NCI-H2029 (cell line): ENCODE measurements around the gene ADCY9.
A peak's percentile ranks its signal among the peaks of the same experiment; 100 is the strongest.
"Not testable (repeated sequence)": the region's sequence is repeated elsewhere in the genome, so short reads cannot be mapped to it uniquely, and the experiment has no call there.

Experiments
- DNase-seq: peaks from one replicate; lab custom pipeline; 2025; lab: John Stamatoyannopoulos, UW

Gene ADCY9

DNA sequence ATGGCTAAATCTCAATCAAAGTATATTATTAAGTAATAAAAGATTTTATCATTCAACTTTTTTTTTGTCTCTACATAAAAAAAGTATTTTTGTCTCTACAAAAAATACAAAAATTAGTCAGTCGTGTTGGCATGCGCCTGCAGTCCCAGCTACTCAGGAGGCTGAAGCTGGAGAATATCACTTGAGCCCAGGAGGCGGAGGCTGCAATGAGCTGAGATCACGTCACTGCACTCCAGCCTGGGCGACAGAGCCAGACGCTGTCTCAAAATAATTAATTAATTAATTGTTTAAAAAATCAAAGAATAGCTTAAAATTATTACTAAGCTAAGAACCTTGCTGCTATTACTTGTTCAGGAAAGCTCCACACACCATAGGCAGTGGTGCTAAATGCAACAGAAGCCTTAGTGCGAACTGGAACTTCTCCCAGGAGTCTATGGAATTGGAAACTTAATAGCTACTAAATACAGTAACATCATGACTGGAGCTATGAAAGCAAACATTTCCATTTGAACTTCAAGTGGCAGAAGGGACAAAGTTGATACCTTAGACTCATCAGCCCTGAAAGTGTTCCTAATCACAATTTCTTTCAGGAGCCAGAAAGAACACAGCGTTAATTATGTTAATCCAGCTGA is 22.6 kb downstream of the ADCY9 start:
- DNase-seq, result peak; percentile 38

- DNase-seq, result no peak
Measured at GRCh38 chr16:4092547-4093265, 23.5 kb downstream of the ADCY9 start.

GRCh38 chr16:4091240-4092012 is 24.8 kb downstream of the ADCY9 start:
- peak; percentile 52 for DNase-seq

- no peak for DNase-seq
Measured at GRCh38 chr16:4090351-4090851, 25.8 kb downstream of the ADCY9 start.

DNA sequence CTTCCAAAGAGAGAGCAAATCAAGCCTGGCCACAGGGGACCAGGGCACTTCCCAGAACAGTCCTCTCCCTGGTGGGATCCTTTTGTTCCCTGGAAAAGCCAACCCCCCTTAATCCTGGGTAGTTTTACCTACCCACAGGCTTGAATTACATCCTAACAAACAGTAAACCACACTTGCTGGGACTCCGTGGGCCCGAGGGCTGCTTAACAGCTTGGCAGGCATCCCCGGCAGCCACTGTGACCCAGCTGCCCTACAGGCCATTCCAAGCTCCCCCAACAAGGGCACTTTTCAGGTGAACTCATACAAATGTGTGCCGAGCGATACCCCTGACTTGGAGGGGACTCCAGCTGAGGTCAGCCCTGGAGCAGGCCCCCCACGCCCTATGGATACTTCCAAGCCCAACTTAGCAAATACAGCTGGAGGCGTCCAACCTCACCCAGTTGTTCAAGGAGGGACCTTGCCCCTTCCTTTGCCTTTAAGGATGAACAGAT is 26.4 kb downstream of the ADCY9 start:
- no peak for DNase-seq

GRCh38 chr16:4089251-4089810 is 26.9 kb downstream of the ADCY9 start:
- no peak for DNase-seq

DNA sequence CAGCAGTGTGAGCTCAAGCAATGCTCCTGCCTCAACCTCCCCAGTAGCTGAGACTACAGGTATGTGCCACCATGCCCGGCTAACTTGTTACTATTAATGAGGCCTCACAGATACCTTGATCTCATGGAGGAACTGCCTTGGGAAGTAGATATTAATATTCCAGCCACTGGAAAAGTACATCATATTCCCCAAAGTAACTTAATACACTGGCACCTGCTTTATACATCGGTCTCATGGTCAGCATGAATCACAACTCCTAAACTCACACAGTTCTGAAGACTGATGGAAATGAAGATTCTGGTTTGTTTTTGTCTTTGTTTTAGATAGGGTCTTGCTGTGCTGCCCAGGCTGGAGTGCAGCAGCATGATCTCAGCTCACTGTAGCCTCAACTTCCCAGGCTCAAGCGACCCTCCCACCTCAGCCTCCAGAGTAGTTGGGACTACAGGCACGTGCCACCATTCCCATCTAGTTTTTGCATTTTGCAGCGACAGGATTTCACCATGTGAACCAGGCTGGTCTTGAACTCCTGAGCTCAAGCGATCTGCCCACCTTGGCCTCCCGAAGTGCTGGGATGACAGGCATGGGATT is 28.2 kb downstream of the ADCY9 start:
- no peak for DNase-seq

GRCh38 chr16:4087099-4087885 is 28.9 kb downstream of the ADCY9 start:
- DNase-seq, result no peak

GRCh38 chr16:4086153-4086552 is 30.1 kb downstream of the ADCY9 start:
- no peak for DNase-seq

GRCh38 chr16:4085405-4085970 is 30.8 kb downstream of the ADCY9 start:
- DNase-seq, result no peak

DNA sequence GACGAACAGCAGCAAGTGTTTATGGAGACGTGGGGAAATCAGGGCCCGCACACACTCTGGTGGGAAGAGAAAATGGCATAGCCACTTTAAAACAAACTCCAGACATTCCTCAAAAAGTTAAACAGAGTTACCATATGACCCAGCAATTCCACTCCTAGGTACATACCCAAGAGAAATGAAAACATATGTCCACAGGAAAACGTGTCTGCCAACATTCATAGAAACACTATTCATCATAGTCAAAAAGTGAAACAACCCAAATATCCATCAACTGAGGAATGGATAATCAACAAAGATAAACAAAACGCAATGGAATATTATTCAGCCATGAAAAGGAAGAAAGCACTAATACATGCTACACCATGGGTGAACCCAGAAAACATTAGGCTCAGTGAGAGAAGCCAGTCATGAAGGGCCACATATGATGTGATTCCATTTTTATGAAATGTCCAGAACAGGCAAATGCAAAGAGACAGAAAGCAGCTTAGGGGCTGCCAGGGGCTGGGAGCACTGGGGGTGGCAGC is 32.8 kb downstream of the ADCY9 start:
- no peak for DNase-seq

GRCh38 chr16:4082474-4083044 is 33.7 kb downstream of the ADCY9 start:
- DNase-seq, result no peak

DNA sequence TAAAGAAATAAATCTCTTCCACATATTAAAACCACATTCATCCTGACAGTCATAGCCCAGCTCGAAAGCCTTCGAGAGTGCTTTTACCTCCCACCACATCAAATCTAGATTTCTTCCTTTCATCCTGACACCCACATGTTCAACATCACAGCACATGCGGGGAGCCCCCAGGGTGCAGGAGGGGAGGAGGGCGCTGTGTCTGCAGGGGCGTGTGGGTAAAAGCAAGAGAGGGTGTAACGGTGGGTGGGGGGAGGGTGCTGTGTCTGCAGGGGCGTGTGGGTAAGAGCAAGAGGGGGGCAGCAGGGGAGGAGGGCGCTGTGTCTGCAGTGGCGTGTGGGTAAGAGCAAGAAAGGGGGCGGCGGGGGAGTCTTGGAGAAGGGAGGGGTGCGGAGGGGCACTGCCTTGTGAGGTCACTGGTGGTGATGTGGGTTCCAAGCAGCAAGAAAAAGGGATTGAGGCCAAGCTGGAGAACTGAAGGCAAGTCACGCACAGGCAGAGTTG is 34.7 kb downstream of the ADCY9 start:
- no peak for DNase-seq

DNA sequence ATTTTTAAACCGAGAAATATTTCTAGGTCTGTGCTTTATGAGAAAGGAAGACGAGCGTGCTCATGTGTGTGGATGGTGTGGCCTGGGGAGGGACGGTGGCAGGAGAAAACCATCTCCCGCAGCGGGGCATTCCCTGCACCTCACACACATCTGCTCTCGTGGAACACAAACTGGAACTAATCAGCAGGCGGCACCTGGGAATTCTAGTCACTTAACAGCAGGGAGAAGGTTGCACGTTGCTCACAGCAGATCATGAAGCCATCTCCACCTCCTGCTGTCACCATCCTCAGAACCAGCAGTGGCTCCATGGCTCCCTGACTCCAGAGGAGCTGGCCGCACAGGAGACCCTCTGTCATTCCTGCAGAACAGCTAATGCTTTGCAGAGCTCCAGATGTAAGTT is 35.2 kb downstream of the ADCY9 start:
- no peak for DNase-seq

DNA sequence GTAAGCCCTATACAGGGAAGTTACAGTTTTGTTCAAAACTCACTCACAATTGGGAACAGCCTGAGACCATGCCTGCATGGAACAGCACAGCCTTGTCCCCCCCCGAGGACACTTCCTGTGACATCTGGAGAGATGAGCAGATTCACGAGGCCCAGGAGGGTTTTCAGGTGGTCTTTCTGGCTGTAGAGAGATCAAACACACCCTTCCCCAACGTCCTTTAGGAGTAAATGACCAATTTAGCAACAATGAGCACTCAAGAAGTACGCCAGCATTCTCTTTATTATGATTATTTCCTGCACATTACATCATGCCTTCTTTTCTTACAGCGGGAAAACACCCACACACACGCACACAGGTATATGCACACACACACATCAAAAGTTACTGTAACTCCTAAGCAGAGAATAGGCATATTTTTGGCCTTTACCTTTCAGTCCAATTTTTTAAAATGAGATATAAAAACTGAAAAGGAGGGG is 39.0 kb downstream of the ADCY9 start:
- DNase-seq, result peak; percentile 52

DNA sequence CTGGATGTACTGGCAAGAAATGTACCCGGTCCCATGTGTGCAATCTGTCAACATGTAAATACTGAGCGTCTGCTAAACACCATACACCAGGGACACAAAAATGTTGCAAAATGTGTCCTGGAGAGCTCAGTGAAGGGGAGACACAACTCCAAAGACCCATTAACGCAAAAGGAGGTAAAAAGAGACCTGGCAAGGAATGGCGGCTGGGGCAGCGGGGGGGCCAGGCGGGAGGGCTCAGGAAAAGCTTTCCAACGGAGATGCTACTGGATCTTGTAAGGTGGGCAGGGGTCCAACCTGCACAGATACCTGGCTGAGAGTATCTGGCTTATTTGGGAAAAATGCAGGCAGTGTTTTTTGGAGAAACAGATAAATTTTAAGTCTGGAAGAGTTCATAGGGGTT is 40.7 kb downstream of the ADCY9 start:
- no peak for DNase-seq

- DNase-seq, result not testable (repeated sequence)
Measured at GRCh38 chr16:4073150-4073549, 43.1 kb downstream of the ADCY9 start.

- no peak for DNase-seq
Measured at GRCh38 chr16:4071686-4072561, 44.3 kb downstream of the ADCY9 start.

DNA sequence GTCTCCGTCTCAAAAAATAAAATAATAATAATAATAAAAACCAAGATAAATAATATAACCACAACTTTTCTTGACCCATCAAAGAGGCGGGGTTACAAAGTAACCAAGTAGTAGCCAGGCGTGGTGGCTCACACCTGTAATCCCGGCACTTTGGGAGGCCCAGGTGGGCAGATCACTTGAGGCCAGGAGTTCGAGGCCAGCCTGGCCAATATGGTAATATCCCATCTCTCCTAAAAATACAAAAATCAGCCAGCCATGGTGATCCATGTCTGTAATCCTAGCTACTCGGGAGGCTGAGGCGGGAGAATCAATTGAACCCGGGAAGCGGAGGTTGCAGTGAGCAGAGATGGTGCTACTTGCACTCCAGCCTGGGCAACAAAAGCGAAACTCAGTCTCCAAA is 45.3 kb downstream of the ADCY9 start:
- no peak for DNase-seq
